Measurements from ENCODE around the gene SIX5.

Gene SIX5

DNA sequence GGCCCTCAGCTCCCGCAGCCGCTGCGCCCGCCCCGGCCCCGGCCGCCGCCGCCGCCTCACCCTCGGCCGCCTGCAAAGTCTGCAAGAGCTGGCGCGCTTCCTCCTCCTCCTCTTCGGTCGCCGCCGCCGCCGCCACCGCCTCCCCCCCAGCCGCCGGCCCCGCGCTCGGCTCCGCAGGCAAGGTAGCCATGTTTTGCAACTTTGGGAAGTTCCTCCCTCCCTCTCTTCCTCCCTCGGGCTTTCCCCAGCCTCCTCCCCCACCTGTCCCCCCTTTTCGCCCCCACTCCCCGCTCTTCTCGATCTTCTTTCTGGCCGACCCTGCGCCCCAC, 433 bp downstream of the SIX5 start:
- TF ChIP-seq, protein P1, sequence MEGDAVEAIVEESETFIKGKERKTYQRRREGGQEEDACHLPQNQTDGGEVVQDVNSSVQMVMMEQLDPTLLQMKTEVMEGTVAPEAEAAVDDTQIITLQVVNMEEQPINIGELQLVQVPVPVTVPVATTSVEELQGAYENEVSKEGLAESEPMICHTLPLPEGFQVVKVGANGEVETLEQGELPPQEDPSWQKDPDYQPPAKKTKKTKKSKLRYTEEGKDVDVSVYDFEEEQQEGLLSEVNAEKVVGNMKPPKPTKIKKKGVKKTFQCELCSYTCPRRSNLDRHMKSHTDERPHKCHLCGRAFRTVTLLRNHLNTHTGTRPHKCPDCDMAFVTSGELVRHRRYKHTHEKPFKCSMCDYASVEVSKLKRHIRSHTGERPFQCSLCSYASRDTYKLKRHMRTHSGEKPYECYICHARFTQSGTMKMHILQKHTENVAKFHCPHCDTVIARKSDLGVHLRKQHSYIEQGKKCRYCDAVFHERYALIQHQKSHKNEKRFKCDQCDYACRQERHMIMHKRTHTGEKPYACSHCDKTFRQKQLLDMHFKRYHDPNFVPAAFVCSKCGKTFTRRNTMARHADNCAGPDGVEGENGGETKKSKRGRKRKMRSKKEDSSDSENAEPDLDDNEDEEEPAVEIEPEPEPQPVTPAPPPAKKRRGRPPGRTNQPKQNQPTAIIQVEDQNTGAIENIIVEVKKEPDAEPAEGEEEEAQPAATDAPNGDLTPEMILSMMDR (IDR thresholded peaks at IDR 0.05; ENCODE audit: low read depth, low read length, missing control alignments): no peak
- peak overlapping the region; percentile 77 for H3K4me3 ChIP-seq (replicated peaks; ENCODE audit: low read depth, low read length)
- DNase-seq (ENCODE audit: extremely low read depth, low read depth): no peak

DNA sequence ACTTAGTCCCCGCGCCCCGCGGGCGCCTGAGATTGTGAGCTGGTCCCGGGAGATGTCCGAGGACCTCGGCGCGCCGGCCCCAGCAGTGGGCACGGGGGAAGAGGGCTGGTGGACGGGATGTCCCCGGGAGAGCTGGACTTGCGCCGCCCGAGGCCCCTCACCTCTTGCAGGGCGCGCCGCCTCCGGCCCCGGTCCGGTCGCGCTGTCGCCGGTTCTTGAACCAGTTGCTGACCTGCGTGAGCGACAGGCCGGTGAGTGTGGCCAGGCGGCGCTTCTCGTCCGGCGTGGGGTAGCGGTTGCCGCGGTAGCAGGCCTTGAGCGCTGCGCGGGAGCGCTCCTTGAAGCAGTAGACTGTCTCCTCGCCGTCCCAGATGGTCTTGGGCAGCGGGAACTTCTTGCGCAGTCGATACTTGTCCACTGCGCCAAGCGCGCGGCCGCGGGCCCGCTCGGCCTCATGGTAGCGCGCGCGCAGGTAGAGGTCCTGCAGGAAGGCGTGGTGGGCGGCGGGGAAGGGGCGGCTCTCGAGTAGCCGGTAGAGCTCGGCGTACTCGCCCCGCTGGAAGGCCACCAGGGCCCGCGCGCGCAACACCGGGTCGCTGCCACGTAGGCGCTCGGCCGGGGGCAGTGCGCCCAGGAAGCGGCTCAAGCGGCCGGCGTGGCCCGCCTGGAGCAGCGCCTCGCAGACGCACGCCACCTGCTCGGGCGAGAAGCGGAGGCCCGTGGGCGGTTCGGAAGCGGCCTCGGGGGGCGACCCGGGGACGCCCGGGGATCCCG, 984 bp downstream of the SIX5 start:
- peak overlapping the region; percentile 77 for H3K4me3 ChIP-seq (replicated peaks; ENCODE audit: low read depth, low read length)
- no peak for DNase-seq (ENCODE audit: extremely low read depth, low read depth)
- TF ChIP-seq, protein P1 (IDR thresholded peaks at IDR 0.05; ENCODE audit: low read depth, low read length, missing control alignments): no peak

DNA sequence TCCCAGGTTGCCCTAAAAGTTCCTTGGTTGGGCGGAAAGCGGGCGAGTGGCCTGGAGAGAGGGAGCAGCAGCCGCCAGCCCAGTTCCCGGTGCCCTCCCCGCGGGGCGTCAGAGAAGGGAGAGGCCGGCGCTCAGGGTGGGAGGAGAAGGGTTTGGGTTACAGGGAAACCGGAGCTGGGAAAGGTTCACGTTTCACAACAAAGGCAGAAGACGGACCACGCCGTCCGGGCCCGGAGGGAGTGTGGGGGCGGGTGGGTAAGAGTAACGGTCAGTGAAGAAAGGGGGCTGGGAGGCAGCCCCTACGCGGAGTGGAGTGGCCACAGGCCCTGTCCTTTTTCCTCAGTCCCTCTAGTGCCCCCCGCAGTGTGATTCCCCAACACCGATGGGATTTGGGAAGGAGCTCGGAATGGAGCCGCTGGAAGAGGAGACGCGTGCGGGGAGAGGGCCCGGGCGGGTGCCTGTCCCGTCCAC, 1.6 kb downstream of the SIX5 start:
- peak overlapping the region; percentile 77 for H3K4me3 ChIP-seq (replicated peaks; ENCODE audit: low read depth, low read length)
- TF ChIP-seq, protein P1 (IDR thresholded peaks at IDR 0.05; ENCODE audit: low read depth, low read length, missing control alignments): no peak
- no peak for DNase-seq (ENCODE audit: extremely low read depth, low read depth)

DNA sequence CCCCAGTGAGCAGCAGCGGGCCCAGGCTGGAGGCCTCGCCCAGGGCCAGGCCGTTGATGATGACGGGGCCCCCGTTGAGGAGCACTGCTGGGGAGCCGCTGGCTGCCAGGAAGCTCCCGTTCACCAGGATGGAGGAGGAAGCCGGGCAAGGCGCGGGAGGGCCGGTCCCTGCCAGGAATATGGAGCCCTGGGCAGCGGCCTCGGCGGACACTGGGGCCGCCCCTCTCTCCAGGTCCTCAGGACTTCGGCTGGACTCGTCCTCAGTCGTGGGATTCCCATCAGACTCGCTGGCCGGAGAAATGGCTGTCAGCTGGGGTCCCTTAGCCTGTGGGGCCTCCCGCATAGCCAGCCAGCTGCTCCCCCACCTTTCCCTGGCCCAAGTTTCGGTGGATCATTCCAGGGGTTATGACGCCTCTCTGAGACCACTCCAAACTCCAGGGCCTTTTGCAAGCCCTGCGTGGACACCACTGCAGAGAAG, 2.1 kb downstream of the SIX5 start:
- TF ChIP-seq, protein P1 (IDR thresholded peaks at IDR 0.05; ENCODE audit: low read depth, low read length, missing control alignments): no peak
- DNase-seq (ENCODE audit: extremely low read depth, low read depth): no peak
- H3K4me3 ChIP-seq (replicated peaks; ENCODE audit: low read depth, low read length): peak overlapping the region; percentile 77

DNA sequence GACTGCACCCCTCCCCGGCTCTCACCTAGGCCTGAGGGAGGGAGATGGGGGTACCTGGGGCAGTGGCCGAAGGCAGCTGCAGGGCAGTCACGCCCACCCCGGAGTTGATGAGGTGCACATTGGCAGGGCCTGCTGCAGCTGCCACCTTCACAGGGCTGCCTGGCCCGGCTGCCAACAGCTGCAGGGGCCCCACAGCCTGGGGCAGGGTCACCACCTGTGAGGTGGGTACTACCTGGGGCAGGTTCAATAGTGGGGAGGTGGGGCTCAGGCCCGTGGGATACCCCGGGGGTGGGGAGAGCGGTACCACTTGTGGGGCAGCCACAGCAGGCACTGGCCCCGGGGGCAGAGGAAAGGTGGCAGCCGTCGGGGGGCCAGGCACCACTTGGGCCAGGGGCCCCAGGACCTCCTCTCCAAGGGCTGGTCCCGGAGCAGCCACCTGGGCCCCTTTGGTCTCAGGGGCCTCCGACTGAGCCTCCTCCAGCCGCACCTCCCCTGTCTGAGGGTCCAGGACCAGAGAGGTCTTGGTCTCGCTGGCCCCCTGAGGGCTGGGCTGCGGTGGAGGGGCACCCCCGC, 2.7 kb downstream of the SIX5 start:
- TF ChIP-seq, protein P1 (IDR thresholded peaks at IDR 0.05; ENCODE audit: low read depth, low read length, missing control alignments): no peak
- peak overlapping the region; percentile 77 for H3K4me3 ChIP-seq (replicated peaks; ENCODE audit: low read depth, low read length)
- no peak for DNase-seq (ENCODE audit: extremely low read depth, low read depth)

DNA sequence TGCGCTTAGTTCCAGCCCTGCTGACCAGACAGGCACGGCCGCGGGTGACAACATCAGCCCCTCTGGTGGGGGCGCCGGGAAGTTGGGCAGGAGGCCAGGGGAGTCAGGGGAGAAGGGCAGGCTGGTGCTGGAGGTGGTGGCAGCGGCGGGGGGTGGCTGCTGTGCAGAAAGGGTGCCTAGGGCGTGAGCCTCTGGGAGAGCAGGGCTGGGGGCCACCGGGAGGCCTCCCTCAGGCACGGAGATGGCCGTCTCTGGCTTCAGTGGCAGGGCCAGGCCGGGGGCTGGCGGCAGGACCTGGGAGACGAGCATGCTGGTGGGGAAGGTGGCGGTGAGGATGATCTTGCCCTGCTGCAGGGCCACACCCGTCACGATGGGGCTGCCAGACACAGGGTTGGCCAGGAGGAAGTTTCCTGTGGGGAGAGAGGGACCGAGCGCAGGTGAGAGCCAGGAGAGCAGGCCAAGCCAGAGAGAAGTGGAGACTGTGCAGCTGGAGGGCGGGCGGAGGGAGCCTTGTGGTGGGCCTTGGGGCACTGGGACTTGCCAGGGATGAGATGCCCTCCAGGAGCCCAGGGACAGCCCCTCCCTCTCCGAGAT, 3.3 kb downstream of the SIX5 start:
- no peak for DNase-seq (ENCODE audit: extremely low read depth, low read depth)
- TF ChIP-seq, protein P1 (IDR thresholded peaks at IDR 0.05; ENCODE audit: low read depth, low read length, missing control alignments): no peak
- no peak overlapping the region for H3K4me3 ChIP-seq (replicated peaks; ENCODE audit: low read depth, low read length)
